ENCODE results near the gene DAD1.
A peak's percentile ranks its signal among the peaks of the same experiment; 100 is the strongest.
"Not testable (repeated sequence)": the region's sequence is repeated elsewhere in the genome, so short reads cannot be mapped to it uniquely, and the experiment has no call there.

DAD1 gene

DNA sequence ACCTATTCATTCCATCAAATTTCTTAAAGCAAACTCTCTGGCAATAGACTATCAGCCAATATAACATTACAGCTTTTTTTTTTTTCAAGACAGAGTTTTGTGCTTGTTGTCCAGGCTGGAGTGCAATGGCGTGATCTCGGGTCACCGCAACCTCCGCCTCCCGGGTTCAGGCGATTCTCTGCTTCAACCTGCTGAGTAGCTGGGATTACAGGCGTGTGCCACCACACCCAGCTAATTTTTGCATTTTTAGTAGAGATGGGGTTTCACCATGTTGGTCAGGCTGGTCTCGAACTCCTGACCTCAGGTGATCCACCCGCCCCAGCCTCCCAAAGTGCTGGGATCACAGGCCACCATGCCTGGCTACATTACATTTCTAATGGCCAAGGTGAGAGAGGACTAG is 22.8 kb downstream of the DAD1 start:
- H3K27ac ChIP-seq (ENCODE audit: low read depth, low read length); H3K9ac ChIP-seq (ENCODE audit: low read length); H3K9me3 ChIP-seq (ENCODE audit: low read length); H3K4me3 ChIP-seq (ENCODE audit: low read depth in 1 of 2, low read length in 2 of 2); H3K27me3 ChIP-seq (ENCODE audit: control insufficient read depth in 1 of 2, insufficient read depth in 2 of 2, low read length in 2 of 2): not testable (repeated sequence)
- Histone ChIP-seq H3K36me3 (ENCODE audit: insufficient read depth, low read length) (peaks cover 13% of the 10 kb centered on the region), H3K4me1 (ENCODE audit: insufficient read depth, low read length) (peaks cover 28% of the 10 kb centered on the region)

DNA sequence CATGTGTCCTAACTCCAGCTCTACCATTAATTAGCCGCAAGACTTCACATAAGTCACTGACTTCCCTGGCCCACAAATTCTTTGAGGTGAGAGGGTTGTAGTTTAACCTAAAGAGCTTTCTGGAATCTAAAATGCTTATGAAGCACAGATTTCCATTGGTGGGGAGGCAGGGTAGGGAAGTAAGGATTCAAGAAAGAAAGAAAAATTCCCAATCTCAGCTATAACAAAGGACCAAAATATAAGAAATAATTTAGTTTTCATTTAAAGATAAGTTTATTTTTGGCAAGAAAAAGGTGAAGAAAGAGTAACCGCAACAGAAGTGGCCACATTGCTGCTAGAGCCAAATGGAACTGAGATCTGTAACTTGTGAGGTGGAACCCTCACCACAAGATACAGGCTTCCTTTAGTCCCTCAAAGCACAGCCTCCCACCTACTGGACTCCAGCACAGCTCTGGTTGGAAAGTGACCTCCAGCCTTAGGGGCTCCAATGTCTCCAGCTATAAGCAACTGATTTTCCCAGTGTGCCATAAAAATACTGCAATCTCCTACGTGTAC is 23.6 kb downstream of the DAD1 start:
- H3K9me3 ChIP-seq (ENCODE audit: low read length) = no peaks in the 10 kb centered on the region
- no peaks in the 10 kb centered on the region for H3K27me3 ChIP-seq (ENCODE audit: control insufficient read depth in 1 of 2, insufficient read depth in 2 of 2, low read length in 2 of 2)
- H3K9ac ChIP-seq (ENCODE audit: low read length) = no peak overlapping the region
- peaks cover 13% of the 10 kb centered on the region for H3K36me3 ChIP-seq (ENCODE audit: insufficient read depth, low read length)
- peaks cover 22% of the 10 kb centered on the region for H3K4me1 ChIP-seq (ENCODE audit: insufficient read depth, low read length)
- H3K4me3 ChIP-seq (ENCODE audit: low read depth in 1 of 2, low read length in 2 of 2) = no peak overlapping the region
- no peak overlapping the region for H3K27ac ChIP-seq (ENCODE audit: low read depth, low read length)

DNA sequence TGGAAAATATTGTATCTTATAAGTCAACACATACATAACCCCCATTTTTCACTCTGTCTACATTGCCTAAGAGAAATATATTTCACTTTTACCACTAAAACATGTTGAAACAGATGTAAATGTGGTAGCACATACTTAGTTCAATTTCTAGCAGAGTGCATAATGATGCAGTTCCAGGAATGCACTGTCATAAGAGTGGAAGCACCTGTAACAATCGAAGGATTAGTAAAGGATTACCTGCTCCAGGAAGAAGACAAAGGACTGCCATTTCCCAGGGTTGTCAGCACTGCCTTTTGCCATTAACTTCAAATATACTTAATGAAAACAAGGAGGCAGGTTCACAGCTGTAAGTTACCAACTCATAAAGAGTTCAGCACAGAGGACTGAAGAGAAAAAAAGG is 24.6 kb downstream of the DAD1 start:
- Histone ChIP-seq H3K27me3 (ENCODE audit: control insufficient read depth in 1 of 2, insufficient read depth in 2 of 2, low read length in 2 of 2) (no peaks in the 10 kb centered on the region), H3K9ac (ENCODE audit: low read length) (no peak overlapping the region), H3K27ac (ENCODE audit: low read depth, low read length) (no peak overlapping the region), H3K9me3 (ENCODE audit: low read length) (no peaks in the 10 kb centered on the region), H3K36me3 (ENCODE audit: insufficient read depth, low read length) (peaks cover 13% of the 10 kb centered on the region), H3K4me1 (ENCODE audit: insufficient read depth, low read length) (peaks cover 16% of the 10 kb centered on the region), H3K4me3 (ENCODE audit: low read depth in 1 of 2, low read length in 2 of 2) (no peak overlapping the region)

DNA sequence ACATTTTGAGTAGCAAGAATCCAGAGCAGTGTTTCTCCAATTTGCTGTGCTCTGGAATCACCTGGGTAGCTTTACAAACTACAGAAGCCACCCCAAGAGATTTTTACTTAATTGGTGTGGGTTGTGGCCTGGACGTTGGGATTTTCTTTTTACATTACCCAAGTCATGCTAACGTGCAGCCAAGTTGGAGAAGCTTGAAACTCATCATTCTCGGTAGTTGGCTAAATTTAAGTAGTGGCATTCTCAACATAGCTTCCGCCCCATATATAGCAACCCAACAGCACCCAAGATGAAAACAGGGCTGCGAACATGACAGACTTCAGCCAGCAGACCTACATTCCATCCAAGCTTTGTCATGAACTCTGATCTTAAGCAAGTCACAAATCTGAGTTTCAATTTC is 25.0 kb downstream of the DAD1 start:
- H3K27ac ChIP-seq (ENCODE audit: low read depth, low read length) = peak overlapping the region; percentile 48
- H3K4me3 ChIP-seq (ENCODE audit: low read depth in 1 of 2, low read length in 2 of 2) = no peak overlapping the region
- H3K4me1 ChIP-seq (ENCODE audit: insufficient read depth, low read length) = peaks cover 16% of the 10 kb centered on the region
- H3K27me3 ChIP-seq (ENCODE audit: control insufficient read depth in 1 of 2, insufficient read depth in 2 of 2, low read length in 2 of 2) = no peaks in the 10 kb centered on the region
- no peaks in the 10 kb centered on the region for H3K9me3 ChIP-seq (ENCODE audit: low read length)
- peaks cover 13% of the 10 kb centered on the region for H3K36me3 ChIP-seq (ENCODE audit: insufficient read depth, low read length)
- H3K9ac ChIP-seq (ENCODE audit: low read length) = no peak overlapping the region

DNA sequence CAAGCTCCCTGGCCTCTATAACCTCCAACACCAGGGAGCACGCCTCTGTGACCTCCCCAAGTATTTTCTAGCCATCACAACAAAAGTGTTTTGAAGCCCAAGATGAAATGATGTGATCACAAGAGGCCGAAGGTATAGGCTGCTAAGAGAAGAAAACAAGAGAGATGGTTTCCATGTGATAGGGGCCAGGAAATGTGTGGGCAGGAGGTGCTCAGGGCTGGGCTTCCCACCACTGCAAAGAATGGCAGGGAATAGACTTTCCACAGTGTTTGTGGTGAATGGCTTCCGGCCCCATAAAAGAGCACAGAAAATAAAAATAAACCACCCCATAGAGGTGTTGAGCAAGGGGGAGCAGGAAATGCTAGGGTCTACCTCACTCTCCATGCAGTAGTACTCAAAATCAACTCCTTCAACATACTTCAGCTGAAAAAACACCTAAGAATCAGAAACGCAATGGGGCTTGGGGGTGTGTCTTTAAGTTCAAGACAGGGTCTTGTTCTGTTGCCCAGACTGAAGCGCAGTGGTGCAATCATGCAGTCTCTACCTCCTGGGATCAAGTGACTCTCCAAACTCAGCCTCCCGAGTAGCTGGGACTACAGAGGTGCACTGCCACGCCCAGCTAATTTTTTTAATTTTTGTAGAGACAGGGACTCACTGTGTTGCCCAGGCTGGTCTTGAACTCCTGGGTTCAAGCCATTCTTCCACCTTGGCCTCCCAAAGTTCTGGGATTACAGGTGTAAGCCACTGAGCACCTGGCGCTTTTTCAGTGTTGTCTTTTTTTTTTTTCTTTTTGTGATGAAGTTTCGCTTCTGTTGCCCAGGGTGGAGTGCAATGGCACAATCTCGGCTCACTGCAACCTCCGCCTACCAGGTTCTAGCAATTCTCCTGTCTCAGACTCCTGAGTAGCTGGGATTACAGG is 27.1 kb downstream of the DAD1 start:
- no peaks in the 10 kb centered on the region for H3K9me3 ChIP-seq (ENCODE audit: low read length)
- H3K27ac ChIP-seq (ENCODE audit: low read depth, low read length) = no peak overlapping the region
- peaks cover 13% of the 10 kb centered on the region for H3K36me3 ChIP-seq (ENCODE audit: insufficient read depth, low read length)
- H3K4me3 ChIP-seq (ENCODE audit: low read depth in 1 of 2, low read length in 2 of 2) = no peak overlapping the region
- H3K9ac ChIP-seq (ENCODE audit: low read length) = no peak overlapping the region
- H3K27me3 ChIP-seq (ENCODE audit: control insufficient read depth in 1 of 2, insufficient read depth in 2 of 2, low read length in 2 of 2) = no peaks in the 10 kb centered on the region
- peaks cover 22% of the 10 kb centered on the region for H3K4me1 ChIP-seq (ENCODE audit: insufficient read depth, low read length)

GRCh38 chr14:22561366-22561660 is 27.7 kb downstream of the DAD1 start:
- Histone ChIP-seq H3K9me3 (ENCODE audit: low read length) (no peaks in the 10 kb centered on the region), H3K4me1 (ENCODE audit: insufficient read depth, low read length) (peaks cover 22% of the 10 kb centered on the region), H3K27me3 (ENCODE audit: control insufficient read depth in 1 of 2, insufficient read depth in 2 of 2, low read length in 2 of 2) (no peaks in the 10 kb centered on the region), H3K9ac (ENCODE audit: low read length) (no peak overlapping the region), H3K4me3 (ENCODE audit: low read depth in 1 of 2, low read length in 2 of 2) (no peak overlapping the region), H3K36me3 (ENCODE audit: insufficient read depth, low read length) (peaks cover 13% of the 10 kb centered on the region), H3K27ac (ENCODE audit: low read depth, low read length) (no peak overlapping the region)

DNA sequence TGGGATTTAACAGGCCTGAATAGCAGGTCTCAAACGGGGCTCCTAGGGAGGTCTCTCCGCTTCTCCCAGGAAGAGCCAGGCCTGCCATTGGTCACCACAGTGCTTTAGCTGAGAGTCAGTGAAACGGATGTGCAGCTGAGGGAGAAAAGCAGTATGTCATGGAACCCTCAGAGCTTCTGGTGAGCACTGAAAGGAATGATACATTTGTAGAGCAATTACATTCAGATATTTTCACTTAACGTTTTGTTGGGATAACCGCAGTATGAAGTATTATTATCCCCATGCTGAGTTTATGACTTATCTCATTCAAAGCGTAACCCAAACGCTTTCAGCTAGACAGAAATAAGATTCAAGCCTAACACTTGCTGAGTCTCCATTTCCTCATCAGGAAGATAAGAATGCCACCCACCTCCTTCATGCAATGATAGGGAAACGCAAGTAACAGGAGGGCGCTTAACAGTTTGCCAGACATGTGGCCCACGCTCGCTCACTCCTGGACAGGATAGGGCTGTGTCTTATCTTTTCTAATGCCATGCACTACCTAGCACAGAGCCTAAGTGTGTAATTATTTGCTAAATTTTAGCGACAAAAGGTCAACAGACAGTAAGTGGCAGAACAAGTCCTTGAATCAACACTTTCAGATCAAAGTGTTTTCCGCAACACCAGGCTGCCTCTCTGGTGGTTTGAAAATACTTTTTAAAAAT is 28.2 kb downstream of the DAD1 start:
- Histone ChIP-seq H3K9me3 (ENCODE audit: low read length) (no peaks in the 10 kb centered on the region), H3K4me3 (ENCODE audit: low read depth in 1 of 2, low read length in 2 of 2) (no peak overlapping the region), H3K27me3 (ENCODE audit: control insufficient read depth in 1 of 2, insufficient read depth in 2 of 2, low read length in 2 of 2) (no peaks in the 10 kb centered on the region), H3K4me1 (ENCODE audit: insufficient read depth, low read length) (peaks cover 22% of the 10 kb centered on the region), H3K27ac (ENCODE audit: low read depth, low read length) (no peak overlapping the region), H3K36me3 (ENCODE audit: insufficient read depth, low read length) (peaks cover 13% of the 10 kb centered on the region), H3K9ac (ENCODE audit: low read length) (no peak overlapping the region)

DNA sequence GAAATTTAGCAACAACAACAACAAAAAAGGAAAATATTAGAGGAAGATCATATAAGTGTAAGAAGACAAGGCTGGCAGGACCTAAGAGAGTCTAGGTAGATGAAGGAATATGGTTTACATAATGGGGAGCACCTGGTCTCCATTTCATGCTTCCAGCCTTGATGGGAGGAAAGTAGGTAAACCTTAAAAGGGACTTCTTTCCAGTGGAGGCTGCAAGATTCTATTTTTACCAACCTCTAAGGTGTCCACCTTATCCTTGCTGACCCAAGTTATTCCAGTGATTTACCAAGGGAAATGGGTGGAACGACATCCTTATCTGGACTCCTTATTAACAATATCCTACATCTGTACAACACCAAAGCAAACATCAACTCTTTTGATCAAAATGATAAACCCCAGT is 30.0 kb downstream of the DAD1 start:
- no peak overlapping the region for H3K9ac ChIP-seq (ENCODE audit: low read length)
- peaks cover 12% of the 10 kb centered on the region for H3K4me1 ChIP-seq (ENCODE audit: insufficient read depth, low read length)
- H3K4me3 ChIP-seq (ENCODE audit: low read depth in 1 of 2, low read length in 2 of 2) = no peak overlapping the region
- H3K36me3 ChIP-seq (ENCODE audit: insufficient read depth, low read length) = peaks cover 6% of the 10 kb centered on the region
- H3K9me3 ChIP-seq (ENCODE audit: low read length) = no peaks in the 10 kb centered on the region
- no peaks in the 10 kb centered on the region for H3K27me3 ChIP-seq (ENCODE audit: control insufficient read depth in 1 of 2, insufficient read depth in 2 of 2, low read length in 2 of 2)
- H3K27ac ChIP-seq (ENCODE audit: low read depth, low read length) = no peak overlapping the region

DNA sequence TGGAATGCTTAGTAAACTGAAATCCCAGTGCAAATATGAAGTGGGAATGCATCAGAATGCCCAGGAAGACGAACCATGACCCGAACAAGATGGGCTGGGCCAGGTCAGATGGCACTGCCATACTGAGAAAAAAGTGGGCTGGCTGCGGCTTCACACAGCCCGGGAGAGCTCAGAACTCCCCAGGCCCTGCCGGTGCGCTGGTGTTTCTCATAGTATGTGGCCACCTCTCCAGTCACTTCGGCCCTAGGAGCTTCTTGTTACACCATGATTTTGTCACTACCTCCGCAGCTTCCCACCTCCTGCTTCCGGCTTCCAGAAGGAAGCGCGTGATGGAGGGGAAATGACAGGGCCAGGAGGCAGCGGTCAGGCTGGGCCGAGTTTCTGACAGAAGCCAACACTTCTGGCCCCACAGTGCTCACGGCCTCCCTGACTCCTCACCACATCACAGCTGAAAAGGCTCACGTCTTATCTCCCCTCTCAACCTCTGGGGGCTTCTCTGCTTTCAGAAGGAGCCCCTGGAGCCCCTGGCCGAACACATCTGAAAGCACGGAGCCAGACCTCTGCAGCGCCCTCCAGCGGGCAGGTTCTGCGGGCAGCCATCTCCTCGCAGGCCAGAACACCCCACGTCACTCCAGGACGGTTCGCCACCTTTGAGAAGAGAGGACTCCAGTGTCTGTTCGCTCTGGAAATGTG is 30.7 kb downstream of the DAD1 start:
- Histone ChIP-seq H3K27ac (ENCODE audit: low read depth, low read length) (no peak overlapping the region), H3K4me3 (ENCODE audit: low read depth in 1 of 2, low read length in 2 of 2) (no peak overlapping the region), H3K27me3 (ENCODE audit: control insufficient read depth in 1 of 2, insufficient read depth in 2 of 2, low read length in 2 of 2) (no peaks in the 10 kb centered on the region), H3K9ac (ENCODE audit: low read length) (peak overlapping the region; percentile 16), H3K36me3 (ENCODE audit: insufficient read depth, low read length) (no peaks in the 10 kb centered on the region), H3K4me1 (ENCODE audit: insufficient read depth, low read length) (peaks cover 6% of the 10 kb centered on the region), H3K9me3 (ENCODE audit: low read length) (no peaks in the 10 kb centered on the region)

DNA sequence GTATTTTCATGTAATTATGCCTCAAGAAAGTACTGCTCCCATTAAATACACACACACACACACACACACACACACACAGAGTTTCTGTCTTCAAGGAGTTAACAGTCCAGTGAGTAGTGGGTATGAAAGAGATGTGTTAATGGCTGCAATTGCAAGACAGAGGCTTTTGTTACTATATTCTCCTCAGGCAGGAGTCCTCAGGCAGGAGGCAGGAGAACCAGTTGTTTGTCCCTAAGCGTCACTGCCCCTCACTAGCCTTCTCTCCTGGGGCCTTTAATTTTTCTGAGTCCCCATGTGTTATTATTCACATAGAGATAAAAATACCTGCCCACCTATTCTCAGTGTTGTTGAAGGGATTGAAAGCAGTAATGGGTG is 31.2 kb downstream of the DAD1 start:
- Histone ChIP-seq H3K9me3 (ENCODE audit: low read length) (no peaks in the 10 kb centered on the region), H3K36me3 (ENCODE audit: insufficient read depth, low read length) (no peaks in the 10 kb centered on the region), H3K4me1 (ENCODE audit: insufficient read depth, low read length) (peaks cover 6% of the 10 kb centered on the region), H3K27me3 (ENCODE audit: control insufficient read depth in 1 of 2, insufficient read depth in 2 of 2, low read length in 2 of 2) (no peaks in the 10 kb centered on the region), H3K9ac (ENCODE audit: low read length) (peak overlapping the region; percentile 16), H3K27ac (ENCODE audit: low read depth, low read length) (no peak overlapping the region), H3K4me3 (ENCODE audit: low read depth in 1 of 2, low read length in 2 of 2) (no peak overlapping the region)

GRCh38 chr14:22556990-22557623 is 31.9 kb downstream of the DAD1 start:
- Histone ChIP-seq H3K4me3 (ENCODE audit: low read depth in 1 of 2, low read length in 2 of 2) (peak overlapping the region; percentile 29 to 64), H3K9me3 (ENCODE audit: low read length) (no peaks in the 10 kb centered on the region), H3K27ac (ENCODE audit: low read depth, low read length) (peak overlapping the region; percentile 12), H3K36me3 (ENCODE audit: insufficient read depth, low read length) (no peaks in the 10 kb centered on the region), H3K27me3 (ENCODE audit: control insufficient read depth in 1 of 2, insufficient read depth in 2 of 2, low read length in 2 of 2) (no peaks in the 10 kb centered on the region), H3K9ac (ENCODE audit: low read length) (peak overlapping the region; percentile 33), H3K4me1 (ENCODE audit: insufficient read depth, low read length) (peaks cover 6% of the 10 kb centered on the region)
